ENCODE measurements around the gene CYB5RL. TPM values are rescaled to one million over a fixed set of nuclear protein-coding genes. Genes with fewer than 3 reads are reported as not detected.

Gene CYB5RL
- total RNA-seq, 3 donors from 2014 or later (not counting 1 experiment from before 2014, with no cell fraction given), result 5.6 to 6.7 (median 6.2) TPM

- Mint-ChIP-seq H3K36me3 (peaks cover 7% of the 10 kb centered on the region), H3K4me3 (no peak overlapping the region), H3K4me1 (no peaks in the 10 kb centered on the region), H3K27ac (no peak overlapping the region), H3K27me3 (ENCODE audit: low read depth in 2 of 2) (no peaks in the 10 kb centered on the region), H3K9me3 (no peaks in the 10 kb centered on the region)
- TF ChIP-seq, protein P1, sequence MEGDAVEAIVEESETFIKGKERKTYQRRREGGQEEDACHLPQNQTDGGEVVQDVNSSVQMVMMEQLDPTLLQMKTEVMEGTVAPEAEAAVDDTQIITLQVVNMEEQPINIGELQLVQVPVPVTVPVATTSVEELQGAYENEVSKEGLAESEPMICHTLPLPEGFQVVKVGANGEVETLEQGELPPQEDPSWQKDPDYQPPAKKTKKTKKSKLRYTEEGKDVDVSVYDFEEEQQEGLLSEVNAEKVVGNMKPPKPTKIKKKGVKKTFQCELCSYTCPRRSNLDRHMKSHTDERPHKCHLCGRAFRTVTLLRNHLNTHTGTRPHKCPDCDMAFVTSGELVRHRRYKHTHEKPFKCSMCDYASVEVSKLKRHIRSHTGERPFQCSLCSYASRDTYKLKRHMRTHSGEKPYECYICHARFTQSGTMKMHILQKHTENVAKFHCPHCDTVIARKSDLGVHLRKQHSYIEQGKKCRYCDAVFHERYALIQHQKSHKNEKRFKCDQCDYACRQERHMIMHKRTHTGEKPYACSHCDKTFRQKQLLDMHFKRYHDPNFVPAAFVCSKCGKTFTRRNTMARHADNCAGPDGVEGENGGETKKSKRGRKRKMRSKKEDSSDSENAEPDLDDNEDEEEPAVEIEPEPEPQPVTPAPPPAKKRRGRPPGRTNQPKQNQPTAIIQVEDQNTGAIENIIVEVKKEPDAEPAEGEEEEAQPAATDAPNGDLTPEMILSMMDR (IDR thresholded peaks at IDR 0.05), result no peak
- H3K4me1 ChIP-seq (ENCODE audit: control insufficient read depth, insufficient read depth, low read length), result no peaks in the 10 kb centered on the region
- no peaks in the 10 kb centered on the region for H3K27me3 ChIP-seq (ENCODE audit: control insufficient read depth, insufficient read depth, low read length)
- no peak overlapping the region for H3K4me3 ChIP-seq (ENCODE audit: low read length)
- ATAC-seq (no peak), DNase-seq (no peak)
- peaks cover 11% of the 10 kb centered on the region for H3K36me3 ChIP-seq (ENCODE audit: control insufficient read depth, insufficient read depth, low read length)
- H3K9me3 ChIP-seq (ENCODE audit: control insufficient read depth, insufficient read depth, low read length), result no peaks in the 10 kb centered on the region
- WGBS (ENCODE audit: insufficient coverage), result 100% methylated on average over 1 of the region's 1 CpG
- intact Hi-C loops (cut with micrococcal nuclease), result no loop called here
- no peak overlapping the region for H3K27ac ChIP-seq (ENCODE audit: low read length)
These were observed 11.5 kb downstream of the CYB5RL start for GRCh38 chr1:54188291-54188690.

DNA sequence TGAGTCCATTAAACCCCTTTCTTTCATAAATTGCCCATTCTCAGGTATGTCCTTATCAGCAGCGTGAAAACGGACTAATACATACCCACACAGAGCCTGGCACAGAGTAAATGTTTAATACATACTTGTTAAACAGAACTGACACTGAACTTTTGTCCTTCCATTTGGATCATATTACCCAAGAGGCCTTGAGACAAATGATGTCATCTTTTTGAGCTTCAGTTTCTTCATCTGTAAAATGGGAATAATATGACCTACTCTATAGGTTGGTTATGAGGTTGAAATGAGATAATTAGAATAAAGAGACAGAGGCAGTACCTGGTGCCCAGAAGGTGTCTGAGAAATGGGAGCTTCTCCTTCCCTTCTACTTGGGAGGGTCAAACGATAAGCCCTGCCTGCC is 13.8 kb downstream of the CYB5RL start:
- TF ChIP-seq, protein P1 (IDR thresholded peaks at IDR 0.05), result no peak
- Histone ChIP-seq H3K4me3 (ENCODE audit: low read length) (no peak overlapping the region), H3K27me3 (ENCODE audit: control insufficient read depth, insufficient read depth, low read length) (no peaks in the 10 kb centered on the region), H3K27ac (ENCODE audit: low read length) (no peak overlapping the region), H3K4me1 (ENCODE audit: control insufficient read depth, insufficient read depth, low read length) (no peaks in the 10 kb centered on the region), H3K36me3 (ENCODE audit: control insufficient read depth, insufficient read depth, low read length) (peaks cover 8% of the 10 kb centered on the region), H3K9me3 (ENCODE audit: control insufficient read depth, insufficient read depth, low read length) (no peaks in the 10 kb centered on the region)
- intact Hi-C loops (cut with micrococcal nuclease), result no loop called here
- Mint-ChIP-seq H3K4me3 (no peak overlapping the region), H3K27ac (no peak overlapping the region), H3K36me3 (peaks cover 7% of the 10 kb centered on the region), H3K27me3 (ENCODE audit: low read depth in 2 of 2) (no peaks in the 10 kb centered on the region), H3K4me1 (no peaks in the 10 kb centered on the region), H3K9me3 (no peaks in the 10 kb centered on the region)
- 100% methylated on average over 3 of the region's 3 CpGs for WGBS (ENCODE audit: insufficient coverage)
- ATAC-seq, result no peak
- DNase-seq, result no peak

DNA sequence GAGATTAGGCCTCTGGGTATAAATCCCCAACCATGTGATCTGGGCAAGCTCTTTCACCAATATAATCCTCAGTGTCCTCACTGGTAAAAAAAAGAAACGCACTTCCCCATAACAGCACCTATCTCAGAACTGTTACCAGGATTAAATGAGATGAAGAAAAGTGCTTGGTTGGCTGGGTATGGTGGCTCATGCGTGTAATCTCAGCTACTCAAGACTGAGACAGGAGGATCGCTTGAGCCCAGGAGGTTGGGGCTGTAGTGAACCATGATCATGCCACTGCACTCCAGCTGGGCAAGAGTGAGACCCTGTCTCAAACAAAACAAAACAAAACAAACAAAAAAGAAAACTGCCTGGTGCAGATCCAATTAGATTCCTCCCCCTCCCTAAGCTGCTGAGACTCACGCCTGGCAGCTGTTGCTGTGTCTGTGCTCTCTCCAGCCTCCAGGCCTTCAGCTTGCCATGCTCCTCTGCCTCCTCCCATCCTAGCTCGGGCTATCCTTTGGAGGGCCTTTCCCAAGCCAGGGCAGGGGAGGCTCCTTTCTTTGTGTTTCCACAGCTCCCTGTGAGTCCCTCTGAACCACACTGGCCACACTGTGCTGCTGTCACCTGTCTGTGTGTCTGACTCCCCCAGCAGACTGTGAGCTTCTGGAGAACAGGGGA is 19.0 kb downstream of the CYB5RL start:
- no peak for DNase-seq
- Mint-ChIP-seq H3K9me3 (no peaks in the 10 kb centered on the region), H3K27me3 (ENCODE audit: low read depth in 2 of 2) (no peaks in the 10 kb centered on the region), H3K27ac (no peak overlapping the region), H3K4me1 (no peaks in the 10 kb centered on the region), H3K4me3 (no peak overlapping the region), H3K36me3 (peaks cover 4% of the 10 kb centered on the region)
- Histone ChIP-seq H3K27me3 (ENCODE audit: control insufficient read depth, insufficient read depth, low read length) (no peaks in the 10 kb centered on the region), H3K27ac (ENCODE audit: low read length) (no peak overlapping the region), H3K4me3 (ENCODE audit: low read length) (no peak overlapping the region), H3K4me1 (ENCODE audit: control insufficient read depth, insufficient read depth, low read length) (no peaks in the 10 kb centered on the region), H3K9me3 (ENCODE audit: control insufficient read depth, insufficient read depth, low read length) (no peaks in the 10 kb centered on the region), H3K36me3 (ENCODE audit: control insufficient read depth, insufficient read depth, low read length) (peaks cover 9% of the 10 kb centered on the region)
- intact Hi-C loops (cut with micrococcal nuclease), result no loop called here
- WGBS (ENCODE audit: insufficient coverage), result 94% methylated on average over 4 of the region's 5 CpGs
- ATAC-seq, result no peak
- TF ChIP-seq, protein P1 (IDR thresholded peaks at IDR 0.05), result no peak

Data from natural killer cell (primary cell).